SK-N-SH (cell line): ENCODE results near the gene PHKA2. TPM values are rescaled to one million over a fixed set of nuclear protein-coding genes. Genes with fewer than 3 reads are reported as not detected.

Source experiments
- CTCF ChIA-PET: fragments of 300-600, 350-600 bp; formaldehyde crosslinking; extraction: SDS; loops from one replicate; lab custom pipeline; 2021; lab: Yijun Ruan, JAX
- POLR2A ChIA-PET: fragments of 350-600 bp; sonication (Branson Sonifier 250); formaldehyde crosslinking; extraction: SDS; loops from one replicate; lab custom pipeline; 2020; ENCODE audit warnings: antibody characterized with exemption, inconsistent platforms; lab: Yijun Ruan, JAX
- DNase-seq: peaks from one replicate; pipeline ENCODE4 v3.0.0; 2012
- H2AFZ ChIP-seq: fragments of 200-600 bp; sonication (generic); 2 replicates; pipeline ENCODE4 v1.8.1; 2016; ENCODE audit warnings: antibody characterized with exemption, mild to moderate bottlenecking, low read depth
- H3F3A ChIP-seq: fragments of 200-600 bp; sonication (generic); replicated peaks from 2 replicates; pipeline ENCODE3; 2016; ENCODE audit warnings: antibody characterized with exemption, mild to moderate bottlenecking; ENCODE audit not compliant: insufficient read depth
- H3K27ac ChIP-seq, 2 experiments: fragments of 200-500 bp in 1 of 2; fragments of 200-600 bp in 1 of 2; sonication (Bioruptor generic) in 1 of 2; sonication (generic), shearing (Covaris generic) in 1 of 2; 2 replicates each; pipeline versions ENCODE4 v1.5.1 to v1.6.1; 2014 to 2016; ENCODE audit warnings: low read depth in 2 of 2, inconsistent platforms in 1 of 2, low read length in 1 of 2, mild to moderate bottlenecking in 1 of 2, mixed read lengths in 1 of 2
- H3K27me3 ChIP-seq: fragments of 200-600 bp; sonication (generic), shearing (Covaris generic); 2 replicates; pipeline ENCODE4 v1.6.1; 2016; ENCODE audit warnings: mixed run types; ENCODE audit not compliant: insufficient read depth
- H3K36me3 ChIP-seq, 2 experiments: fragments of 200-500 bp in 1 of 2; fragments of 200-600 bp in 1 of 2; sonication (Bioruptor generic) in 1 of 2; sonication (generic) in 1 of 2; replicated peaks in 1 of 2; 2 replicates each; pipeline versions ENCODE3 to v1.5.1; 2014 to 2016; ENCODE audit warnings: low read length in 1 of 2, mild to moderate bottlenecking in 1 of 2; ENCODE audit not compliant: insufficient read depth in 2 of 2, control insufficient read depth in 1 of 2
- H3K4me1 ChIP-seq, 2 experiments: fragments of 200-500 bp in 1 of 2; fragments of 200-600 bp in 1 of 2; sonication (Bioruptor generic) in 1 of 2; sonication (generic), shearing (Covaris generic) in 1 of 2; 2 replicates each; pipeline versions ENCODE4 v1.5.1 to v1.6.1; 2014 to 2016; ENCODE audit warnings: low read depth in 1 of 2, low read length in 1 of 2, mixed run types in 1 of 2; ENCODE audit not compliant: insufficient read depth in 2 of 2, control insufficient read depth in 1 of 2
- H3K4me2 ChIP-seq: fragments of 200-600 bp; sonication (generic), shearing (Covaris generic); 2 replicates; pipeline ENCODE4 v1.6.1; 2017; ENCODE audit warnings: mixed run types
- H3K4me3 ChIP-seq, 2 experiments: fragments of 200-500 bp in 1 of 2; fragments of 200-600 bp in 1 of 2; sonication (Bioruptor generic) in 1 of 2; sonication (generic), shearing (Covaris generic) in 1 of 2; 2 replicates each; pipeline versions ENCODE4 v1.5.1 to v1.8.1; 2014 to 2016; ENCODE audit warnings: low read depth in 2 of 2, inconsistent platforms in 1 of 2, low read length in 1 of 2, mild to moderate bottlenecking in 1 of 2, mixed read lengths in 1 of 2, moderate library complexity in 1 of 2
- H3K79me2 ChIP-seq: fragments of 200-600 bp; sonication (generic); 2 replicates; pipeline ENCODE4 v1.8.1; 2017; ENCODE audit warnings: mild to moderate bottlenecking; ENCODE audit not compliant: insufficient read depth
- H3K9ac ChIP-seq: fragments of 200-600 bp; sonication (generic); 2 replicates; pipeline ENCODE4 v1.6.1; 2017; ENCODE audit warnings: mixed run types
- H3K9me2 ChIP-seq: fragments of 200-600 bp; sonication (generic); 2 replicates; pipeline ENCODE4 v1.6.1; 2017; ENCODE audit warnings: mixed run types
- H3K9me3 ChIP-seq: fragments of 200-600 bp; sonication (generic); 2 replicates; pipeline ENCODE4 v1.6.1; 2017; ENCODE audit warnings: mixed run types, mild to moderate bottlenecking, moderate library complexity
- H4K20me1 ChIP-seq: fragments of 200-600 bp; sonication (generic); 2 replicates; pipeline ENCODE4 v1.6.1; 2017; ENCODE audit warnings: mild to moderate bottlenecking, mixed run types; ENCODE audit not compliant: insufficient read depth
- ELF1 ChIP-seq: IDR thresholded peaks from 2 replicates; pipeline ENCODE4 v1.4.0; 2012
- FOXJ3 ChIP-seq: sonication (generic); formaldehyde crosslinking; IDR thresholded peaks from 2 replicates; pipeline ENCODE4 v1.5.1; 2020; ENCODE audit warnings: mild to moderate bottlenecking, missing genetic modification reagents
- FOXM1 ChIP-seq: IDR thresholded peaks from 2 replicates; pipeline ENCODE4 v1.4.0; 2012; ENCODE audit warnings: low read depth, mild to moderate bottlenecking
- GABPA ChIP-seq: IDR thresholded peaks from 2 replicates; pipeline ENCODE4 v1.4.0; 2012; ENCODE audit warnings: low read depth, mild to moderate bottlenecking
- IRF3 ChIP-seq: fragments of 150-350 bp; IDR thresholded peaks from 2 replicates; pipeline ENCODE4 v1.6.1; 2016; ENCODE audit warnings: mild to moderate bottlenecking, low read depth, low read length
- JUND ChIP-seq: IDR thresholded peaks from 2 replicates; pipeline ENCODE4 v1.4.0; 2012
- MAX ChIP-seq: IDR thresholded peaks from 2 replicates; pipeline ENCODE4 v1.4.0; 2012; ENCODE audit warnings: low read depth
- MEF2A ChIP-seq: IDR thresholded peaks from 2 replicates; pipeline ENCODE4 v1.4.0; 2012; ENCODE audit warnings: low read depth, borderline replicate concordance
- NFIC ChIP-seq: IDR thresholded peaks from 2 replicates; pipeline ENCODE4 v1.4.0; 2012; ENCODE audit warnings: borderline replicate concordance
- PBX3 ChIP-seq: IDR thresholded peaks from 2 replicates; pipeline ENCODE4; 2012
- RAD21 ChIP-seq: IDR thresholded peaks from 2 replicates; pipeline ENCODE4 v1.6.1; 2012; ENCODE audit warnings: mild to moderate bottlenecking, low read length
- RFX5 ChIP-seq: IDR thresholded peaks from 2 replicates; pipeline ENCODE4 v1.6.1; 2012; ENCODE audit warnings: mild to moderate bottlenecking, improper control_type of control experiment, low read length
- RXRA ChIP-seq: IDR thresholded peaks from 2 replicates; pipeline ENCODE4 v1.4.0; 2012; ENCODE audit warnings: low read depth, mild to moderate bottlenecking, borderline replicate concordance
- TCF12 ChIP-seq: IDR thresholded peaks from 2 replicates; pipeline ENCODE4 v1.4.0; 2012
- TEAD4 ChIP-seq: IDR thresholded peaks from 2 replicates; pipeline ENCODE4 v1.4.0; 2012; ENCODE audit warnings: mild to moderate bottlenecking, borderline replicate concordance; ENCODE audit not compliant: insufficient read depth
- USF2 ChIP-seq: fragments of 150-350 bp; IDR thresholded peaks from 2 replicates; pipeline ENCODE4 v1.6.1; 2017; ENCODE audit warnings: antibody characterized with exemption, low read length, low read depth, borderline replicate concordance
- ZBTB33 ChIP-seq: IDR thresholded peaks from 2 replicates; pipeline ENCODE4 v1.4.0; 2012; ENCODE audit warnings: low read depth, borderline replicate concordance
- WGBS: methylation state at CpG from one replicate; pipeline ENCODE4 v1.1.6; 2017; ENCODE audit warnings: low lambda C conversion rate; 5-methylcytosine and 5-hydroxymethylcytosine counted together
- polyA plus RNA-seq, 3 experiments: library from polyadenylated mRNA; depleted of rRNA; stranded (reverse); fragments of >200 nt; gene quantifications; 2 replicates each; pipeline ENCODE4 v1.2.3, GENCODE V29; 2012

PHKA2 gene
- polyA plus RNA-seq, 1 of the 3 experiments (the other 2 are of a cell fraction), result 20.5 TPM

GRCh38 chrX:19030805-19031204 is 46.9 kb upstream of the PHKA2 start (continued):
- TF ChIP-seq FOXJ3 (no peak), PBX3 (no peak), ELF1 (no peak), TCF12 (no peak)

GRCh38 chrX:19028560-19028959 is 44.6 kb upstream of the PHKA2 start:
- H3K9ac ChIP-seq, result no peak overlapping the region
- H3K9me3 ChIP-seq, result no peaks in the 10 kb centered on the region
- H3F3A ChIP-seq, result no peaks in the 10 kb centered on the region
- H3K4me1 ChIP-seq, result no peaks in the 10 kb centered on the region
- no peaks in the 10 kb centered on the region for H4K20me1 ChIP-seq
- no peak overlapping the region for H3K4me3 ChIP-seq
- H3K9me2 ChIP-seq, result no peaks in the 10 kb centered on the region
- no peaks in the 10 kb centered on the region for H3K79me2 ChIP-seq
- CTCF ChIA-PET, result interaction anchor here (0.6 to 3.7 kb wide), 5 partner anchors 11 to 1802 kb away, joined by 3 to 16 read pairs (median 4); no protein-coding TSS in a partner anchor
- no peaks in the 10 kb centered on the region for H3K36me3 ChIP-seq
- H2AFZ ChIP-seq, result no peak overlapping the region
- TF ChIP-seq MAX (no peak), ELF1 (no peak), TEAD4 (no peak), FOXM1 (no peak), MEF2A (no peak), RAD21 (no peak), USF2 (no peak), ZBTB33 (no peak), NFIC (no peak), JUND (no peak), TCF12 (no peak), PBX3 (no peak), IRF3 (no peak), GABPA (no peak), RXRA (no peak), RFX5 (no peak)
- TF ChIP-seq, all 33 proteins: peak for 0
- WGBS, result 56% methylated on average over 6 of the region's 6 CpGs
- no peak overlapping the region for H3K4me2 ChIP-seq
- H3K27ac ChIP-seq, result no peak overlapping the region
- DNase-seq, result no peak
- no peaks in the 10 kb centered on the region for H3K27me3 ChIP-seq
- POLR2A ChIA-PET, result no interaction called here
